ENCODE data around the gene NKAIN1. TPM values are rescaled to one million over a fixed set of nuclear protein-coding genes. Genes with fewer than 3 reads are reported as not detected.

NKAIN1 gene
- total and polyA plus RNA-seq, 2 experiments from 2014 or later: 14.7 to 56.7 TPM

DNA sequence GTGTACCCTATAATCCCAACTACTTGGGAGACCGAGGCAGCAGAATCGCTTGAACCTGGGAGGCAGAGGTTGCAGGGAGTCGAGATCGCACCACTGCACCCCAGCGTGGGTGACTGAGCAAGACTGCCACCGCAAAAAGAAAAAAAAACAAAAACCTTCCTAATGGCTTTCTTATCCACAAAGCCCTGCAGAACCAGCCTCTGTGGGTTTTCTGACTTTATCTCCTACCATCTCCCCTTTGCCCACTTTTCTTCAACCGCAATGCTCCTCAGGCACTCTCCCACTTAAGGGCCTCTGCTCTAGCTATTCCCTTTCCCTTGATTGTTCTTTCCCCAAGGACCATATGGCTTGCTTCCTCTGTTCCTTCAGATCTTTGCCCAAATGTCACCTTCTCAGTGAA, 106.3 kb downstream of the NKAIN1 start:
- no peak overlapping the region for H3K27ac Mint-ChIP-seq

More for the DNA sequence above, 106.3 kb downstream of the NKAIN1 start:
- no peaks in the 10 kb centered on the region for H3K27me3 ChIP-seq (ENCODE audit: insufficient read depth)
- TF ChIP-seq POLR2AphosphoS5 (IDR thresholded peaks at IDR 0.05; ENCODE audit: low read depth): no peak
- no peak for TF ChIP-seq ZNF331 (CRISPR knock-in tag; IDR thresholded peaks at IDR 0.05; ENCODE audit: low read depth)
- TF ChIP-seq, protein P1, sequence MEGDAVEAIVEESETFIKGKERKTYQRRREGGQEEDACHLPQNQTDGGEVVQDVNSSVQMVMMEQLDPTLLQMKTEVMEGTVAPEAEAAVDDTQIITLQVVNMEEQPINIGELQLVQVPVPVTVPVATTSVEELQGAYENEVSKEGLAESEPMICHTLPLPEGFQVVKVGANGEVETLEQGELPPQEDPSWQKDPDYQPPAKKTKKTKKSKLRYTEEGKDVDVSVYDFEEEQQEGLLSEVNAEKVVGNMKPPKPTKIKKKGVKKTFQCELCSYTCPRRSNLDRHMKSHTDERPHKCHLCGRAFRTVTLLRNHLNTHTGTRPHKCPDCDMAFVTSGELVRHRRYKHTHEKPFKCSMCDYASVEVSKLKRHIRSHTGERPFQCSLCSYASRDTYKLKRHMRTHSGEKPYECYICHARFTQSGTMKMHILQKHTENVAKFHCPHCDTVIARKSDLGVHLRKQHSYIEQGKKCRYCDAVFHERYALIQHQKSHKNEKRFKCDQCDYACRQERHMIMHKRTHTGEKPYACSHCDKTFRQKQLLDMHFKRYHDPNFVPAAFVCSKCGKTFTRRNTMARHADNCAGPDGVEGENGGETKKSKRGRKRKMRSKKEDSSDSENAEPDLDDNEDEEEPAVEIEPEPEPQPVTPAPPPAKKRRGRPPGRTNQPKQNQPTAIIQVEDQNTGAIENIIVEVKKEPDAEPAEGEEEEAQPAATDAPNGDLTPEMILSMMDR (conservative IDR thresholded peaks at IDR 0.05; ENCODE audit: low read depth in 2 of 2): no peak
- no peak for TF ChIP-seq NANOG (IDR thresholded peaks at IDR 0.05; ENCODE audit: borderline replicate concordance)
- TF ChIP-seq, protein P2, sequence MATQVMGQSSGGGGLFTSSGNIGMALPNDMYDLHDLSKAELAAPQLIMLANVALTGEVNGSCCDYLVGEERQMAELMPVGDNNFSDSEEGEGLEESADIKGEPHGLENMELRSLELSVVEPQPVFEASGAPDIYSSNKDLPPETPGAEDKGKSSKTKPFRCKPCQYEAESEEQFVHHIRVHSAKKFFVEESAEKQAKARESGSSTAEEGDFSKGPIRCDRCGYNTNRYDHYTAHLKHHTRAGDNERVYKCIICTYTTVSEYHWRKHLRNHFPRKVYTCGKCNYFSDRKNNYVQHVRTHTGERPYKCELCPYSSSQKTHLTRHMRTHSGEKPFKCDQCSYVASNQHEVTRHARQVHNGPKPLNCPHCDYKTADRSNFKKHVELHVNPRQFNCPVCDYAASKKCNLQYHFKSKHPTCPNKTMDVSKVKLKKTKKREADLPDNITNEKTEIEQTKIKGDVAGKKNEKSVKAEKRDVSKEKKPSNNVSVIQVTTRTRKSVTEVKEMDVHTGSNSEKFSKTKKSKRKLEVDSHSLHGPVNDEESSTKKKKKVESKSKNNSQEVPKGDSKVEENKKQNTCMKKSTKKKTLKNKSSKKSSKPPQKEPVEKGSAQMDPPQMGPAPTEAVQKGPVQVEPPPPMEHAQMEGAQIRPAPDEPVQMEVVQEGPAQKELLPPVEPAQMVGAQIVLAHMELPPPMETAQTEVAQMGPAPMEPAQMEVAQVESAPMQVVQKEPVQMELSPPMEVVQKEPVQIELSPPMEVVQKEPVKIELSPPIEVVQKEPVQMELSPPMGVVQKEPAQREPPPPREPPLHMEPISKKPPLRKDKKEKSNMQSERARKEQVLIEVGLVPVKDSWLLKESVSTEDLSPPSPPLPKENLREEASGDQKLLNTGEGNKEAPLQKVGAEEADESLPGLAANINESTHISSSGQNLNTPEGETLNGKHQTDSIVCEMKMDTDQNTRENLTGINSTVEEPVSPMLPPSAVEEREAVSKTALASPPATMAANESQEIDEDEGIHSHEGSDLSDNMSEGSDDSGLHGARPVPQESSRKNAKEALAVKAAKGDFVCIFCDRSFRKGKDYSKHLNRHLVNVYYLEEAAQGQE (IDR thresholded peaks at IDR 0.05; ENCODE audit: unreplicated experiment): no peak
- TF ChIP-seq EZH2phosphoT487 (IDR thresholded peaks at IDR 0.05; ENCODE audit: unreplicated experiment): no peak
- TF ChIP-seq, protein P3, sequence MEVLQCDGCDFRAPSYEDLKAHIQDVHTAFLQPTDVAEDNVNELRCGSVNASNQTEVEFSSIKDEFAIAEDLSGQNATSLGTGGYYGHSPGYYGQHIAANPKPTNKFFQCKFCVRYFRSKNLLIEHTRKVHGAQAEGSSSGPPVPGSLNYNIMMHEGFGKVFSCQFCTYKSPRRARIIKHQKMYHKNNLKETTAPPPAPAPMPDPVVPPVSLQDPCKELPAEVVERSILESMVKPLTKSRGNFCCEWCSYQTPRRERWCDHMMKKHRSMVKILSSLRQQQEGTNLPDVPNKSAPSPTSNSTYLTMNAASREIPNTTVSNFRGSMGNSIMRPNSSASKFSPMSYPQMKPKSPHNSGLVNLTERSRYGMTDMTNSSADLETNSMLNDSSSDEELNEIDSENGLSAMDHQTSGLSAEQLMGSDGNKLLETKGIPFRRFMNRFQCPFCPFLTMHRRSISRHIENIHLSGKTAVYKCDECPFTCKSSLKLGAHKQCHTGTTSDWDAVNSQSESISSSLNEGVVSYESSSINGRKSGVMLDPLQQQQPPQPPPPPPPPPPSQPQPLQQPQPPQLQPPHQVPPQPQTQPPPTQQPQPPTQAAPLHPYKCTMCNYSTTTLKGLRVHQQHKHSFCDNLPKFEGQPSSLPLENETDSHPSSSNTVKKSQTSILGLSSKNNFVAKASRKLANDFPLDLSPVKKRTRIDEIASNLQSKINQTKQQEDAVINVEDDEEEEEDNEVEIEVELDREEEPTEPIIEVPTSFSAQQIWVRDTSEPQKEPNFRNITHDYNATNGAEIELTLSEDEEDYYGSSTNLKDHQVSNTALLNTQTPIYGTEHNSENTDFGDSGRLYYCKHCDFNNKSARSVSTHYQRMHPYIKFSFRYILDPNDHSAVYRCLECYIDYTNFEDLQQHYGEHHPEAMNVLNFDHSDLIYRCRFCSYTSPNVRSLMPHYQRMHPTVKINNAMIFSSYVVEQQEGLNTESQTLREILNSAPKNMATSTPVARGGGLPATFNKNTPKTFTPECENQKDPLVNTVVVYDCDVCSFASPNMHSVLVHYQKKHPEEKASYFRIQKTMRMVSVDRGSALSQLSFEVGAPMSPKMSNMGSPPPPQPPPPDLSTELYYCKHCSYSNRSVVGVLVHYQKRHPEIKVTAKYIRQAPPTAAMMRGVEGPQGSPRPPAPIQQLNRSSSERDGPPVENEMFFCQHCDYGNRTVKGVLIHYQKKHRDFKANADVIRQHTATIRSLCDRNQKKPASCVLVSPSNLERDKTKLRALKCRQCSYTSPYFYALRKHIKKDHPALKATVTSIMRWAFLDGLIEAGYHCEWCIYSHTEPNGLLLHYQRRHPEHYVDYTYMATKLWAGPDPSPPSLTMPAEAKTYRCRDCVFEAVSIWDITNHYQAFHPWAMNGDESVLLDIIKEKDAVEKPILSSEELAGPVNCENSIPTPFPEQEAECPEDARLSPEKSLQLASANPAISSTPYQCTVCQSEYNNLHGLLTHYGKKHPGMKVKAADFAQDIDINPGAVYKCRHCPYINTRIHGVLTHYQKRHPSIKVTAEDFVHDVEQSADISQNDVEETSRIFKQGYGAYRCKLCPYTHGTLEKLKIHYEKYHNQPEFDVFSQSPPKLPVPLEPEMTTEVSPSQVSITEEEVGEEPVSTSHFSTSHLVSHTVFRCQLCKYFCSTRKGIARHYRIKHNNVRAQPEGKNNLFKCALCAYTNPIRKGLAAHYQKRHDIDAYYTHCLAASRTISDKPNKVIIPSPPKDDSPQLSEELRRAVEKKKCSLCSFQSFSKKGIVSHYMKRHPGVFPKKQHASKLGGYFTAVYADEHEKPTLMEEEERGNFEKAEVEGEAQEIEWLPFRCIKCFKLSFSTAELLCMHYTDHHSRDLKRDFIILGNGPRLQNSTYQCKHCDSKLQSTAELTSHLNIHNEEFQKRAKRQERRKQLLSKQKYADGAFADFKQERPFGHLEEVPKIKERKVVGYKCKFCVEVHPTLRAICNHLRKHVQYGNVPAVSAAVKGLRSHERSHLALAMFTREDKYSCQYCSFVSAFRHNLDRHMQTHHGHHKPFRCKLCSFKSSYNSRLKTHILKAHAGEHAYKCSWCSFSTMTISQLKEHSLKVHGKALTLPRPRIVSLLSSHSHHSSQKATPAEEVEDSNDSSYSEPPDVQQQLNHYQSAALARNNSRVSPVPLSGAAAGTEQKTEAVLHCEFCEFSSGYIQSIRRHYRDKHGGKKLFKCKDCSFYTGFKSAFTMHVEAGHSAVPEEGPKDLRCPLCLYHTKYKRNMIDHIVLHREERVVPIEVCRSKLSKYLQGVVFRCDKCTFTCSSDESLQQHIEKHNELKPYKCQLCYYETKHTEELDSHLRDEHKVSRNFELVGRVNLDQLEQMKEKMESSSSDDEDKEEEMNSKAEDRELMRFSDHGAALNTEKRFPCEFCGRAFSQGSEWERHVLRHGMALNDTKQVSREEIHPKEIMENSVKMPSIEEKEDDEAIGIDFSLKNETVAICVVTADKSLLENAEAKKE (CRISPR knock-in tag; IDR thresholded peaks at IDR 0.05): no peak
- TF ChIP-seq ZNF114 (CRISPR knock-in tag; IDR thresholded peaks at IDR 0.05): no peak
- TF ChIP-seq STAT1 (IDR thresholded peaks at IDR 0.05; ENCODE audit: unreplicated experiment): no peak
- no peak for TF ChIP-seq EZH2 (IDR thresholded peaks at IDR 0.05; ENCODE audit: low read depth, unreplicated experiment)
- H3K4me1 Mint-ChIP-seq: no peaks in the 10 kb centered on the region
- no peaks in the 10 kb centered on the region for H3K4me1 ChIP-seq (ENCODE audit: insufficient read depth)
- ATAC-seq: no peak
- no peak overlapping the region for H3K27ac ChIP-seq (ENCODE audit: low read depth)
- peaks cover 9% of the 10 kb centered on the region; the same call in 1 of the 3 replicates for H3K9me3 Mint-ChIP-seq
- no peak overlapping the region for H3K4me2 ChIP-seq
- H3K27me3 Mint-ChIP-seq (ENCODE audit: insufficient read depth, low read depth, poor library complexity): peaks cover 3% of the 10 kb centered on the region
- H3K36me3 Mint-ChIP-seq (ENCODE audit: low read depth): no peaks in the 10 kb centered on the region
- no peaks in the 10 kb centered on the region; the same call in 1 of the 2 replicates for H3K9me2 ChIP-seq (ENCODE audit: insufficient read depth)
- H3K4me3 Mint-ChIP-seq: no peak overlapping the region
- H4K20me1 ChIP-seq (replicated peaks; ENCODE audit: insufficient read depth): no peaks in the 10 kb centered on the region
- no peak for DNase-seq (ENCODE audit: low spot score)
- H3F3A ChIP-seq (replicated peaks; ENCODE audit: low read depth): no peaks in the 10 kb centered on the region
- H3K4me3 ChIP-seq: no peak overlapping the region
- H2AFZ ChIP-seq: 0 out of 2 replicates have a peak overlapping the region, but pooled peaks have one; percentile 16
- no peaks in the 10 kb centered on the region for H3K36me3 ChIP-seq (ENCODE audit: insufficient read depth)
- no peaks in the 10 kb centered on the region for H3K79me2 ChIP-seq (replicated peaks; ENCODE audit: insufficient read depth)

Data from GM23338 (cell line).